Measurements from ENCODE around the gene OR4X2.
"Not testable (repeated sequence)": the region's sequence is repeated elsewhere in the genome, so short reads cannot be mapped to it uniquely, and the experiment has no call there.

Gene OR4X2
- long read RNA-seq, donor 1, result 0 reads
- long read RNA-seq, donor 2, result 0 reads
- long read RNA-seq, donor 3, result 0 reads
- long read RNA-seq, donor 4, result 0 reads
- long read RNA-seq, donor 5, result 0 reads
- long read RNA-seq, donor 6, result 0 reads
- long read RNA-seq, donor 7, result 0 reads
- long read RNA-seq, donor 8, result 0 reads

GRCh38 chr11:48244804-48245203, at the start of gene OR4X2:
OR4X2 (plus strand) TSS chr11:48245104; CDS start chr11:48245104, 0 bp downstream.
- DNase-seq, result no peak

- no peak for DNase-seq
Measured at GRCh38 chr11:48207881-48208280, 37.0 kb upstream of the OR4X2 start.

- DNase-seq, result no peak
Measured at GRCh38 chr11:48210052-48210451, 34.9 kb upstream of the OR4X2 start.

DNA sequence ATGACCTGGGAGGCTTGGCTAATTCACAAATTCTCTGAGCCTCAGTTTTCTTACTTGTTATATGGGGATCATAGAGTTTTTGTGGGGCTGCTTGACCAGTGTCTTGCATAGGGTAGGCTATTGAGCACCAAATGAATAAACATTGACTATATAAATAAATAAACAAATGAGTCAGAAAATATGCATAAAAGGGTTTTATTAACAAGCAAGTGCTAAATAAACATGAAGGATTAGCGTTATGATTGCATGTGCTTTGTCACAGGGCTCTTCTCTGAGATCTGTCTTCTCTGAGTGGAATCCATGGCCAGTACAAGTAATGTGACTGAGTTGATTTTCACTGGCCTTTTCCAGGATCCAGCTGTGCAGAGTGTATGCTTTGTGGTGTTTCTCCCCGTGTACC, 28.4 kb upstream of the OR4X2 start, which contains the start of gene OR4B1:
Gene OR4B1 (plus strand): TSS at position 301 of the 400 bp plus-strand sequence. CDS start 0 bp downstream, at position 301.
- no peak for DNase-seq

DNA sequence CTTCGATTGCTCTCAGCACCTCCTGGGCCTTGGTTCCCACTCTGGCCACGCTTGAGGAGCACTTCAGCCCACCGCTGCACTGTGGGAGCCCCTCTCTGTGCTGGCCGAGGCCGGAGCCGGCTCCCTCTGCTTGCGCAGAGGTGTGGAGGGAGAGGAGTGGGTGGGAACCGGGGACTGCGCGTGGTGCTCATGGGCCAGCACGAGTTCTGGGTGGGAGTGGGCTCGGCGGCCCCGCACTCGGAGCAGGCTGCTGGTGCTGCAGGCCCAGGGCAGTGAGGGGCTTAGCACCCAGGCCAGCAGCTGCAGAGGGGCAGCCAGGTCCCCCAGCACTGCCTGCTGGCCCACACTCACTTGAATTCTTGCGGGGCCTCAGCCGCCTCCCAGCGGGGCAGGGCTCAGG, 16.1 kb upstream of the OR4X2 start:
- no peak for DNase-seq

DNA sequence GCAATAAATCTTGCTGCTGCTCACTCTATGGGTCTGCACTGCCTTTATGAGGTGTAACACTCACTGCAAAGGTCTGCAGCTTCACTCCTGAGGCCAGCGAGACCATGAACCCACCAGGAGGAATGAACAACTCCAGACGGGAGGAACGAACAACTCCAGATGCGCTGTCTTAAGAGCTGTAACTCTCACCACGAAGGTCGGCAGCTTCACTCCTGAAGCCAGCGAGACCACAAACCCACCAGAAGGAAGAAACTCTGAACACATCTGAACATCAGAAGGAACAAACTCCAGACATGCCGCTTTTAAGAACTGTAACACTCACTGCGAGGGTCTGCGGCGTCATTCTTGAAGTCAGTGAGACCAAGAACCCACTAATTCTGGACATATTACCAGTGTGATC, 14.8 kb upstream of the OR4X2 start:
- not testable (repeated sequence) for DNase-seq

DNA sequence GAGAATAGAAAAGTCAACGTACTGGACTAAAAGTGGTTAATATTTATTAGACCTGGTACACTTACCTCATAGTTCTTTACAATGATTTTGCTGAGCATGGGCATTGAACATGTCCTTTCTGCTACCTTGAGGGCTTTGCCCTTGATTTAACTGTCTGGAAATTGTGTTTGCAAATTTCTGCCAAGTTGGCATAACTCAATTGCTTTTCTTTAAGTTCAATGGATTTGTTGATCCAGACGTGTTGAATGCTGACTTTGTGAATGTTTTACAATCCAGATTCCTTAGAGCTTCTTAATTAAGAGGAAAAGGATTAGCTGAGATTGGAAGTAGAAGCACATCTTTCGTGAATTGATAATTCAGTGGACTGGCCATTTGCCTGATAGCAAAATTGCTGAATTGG, 7.2 kb upstream of the OR4X2 start:
- no peak for DNase-seq

DNA sequence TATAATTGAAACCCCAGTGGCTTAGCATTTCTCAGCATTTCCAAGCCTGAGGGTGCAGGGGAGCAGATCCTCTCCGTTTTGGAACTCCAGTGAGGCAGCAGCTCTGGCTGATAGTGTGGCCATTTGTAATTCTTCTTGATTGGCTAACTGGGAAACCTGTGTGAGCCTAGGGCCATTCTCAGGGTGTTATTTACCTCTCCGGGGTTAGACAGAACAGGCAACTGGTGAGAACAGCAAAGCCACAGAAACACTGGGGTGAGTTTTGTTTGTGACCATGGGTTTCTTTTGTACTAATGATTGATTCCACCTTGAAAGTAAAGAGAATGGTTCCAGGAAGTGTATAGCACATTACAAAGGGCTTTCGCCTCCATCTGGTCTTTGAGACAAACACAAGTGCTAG, 2.4 kb upstream of the OR4X2 start:
- no peak for DNase-seq

- no peak for DNase-seq
Measured at GRCh38 chr11:48248902-48249301, 4.0 kb downstream of the OR4X2 start.

DNA sequence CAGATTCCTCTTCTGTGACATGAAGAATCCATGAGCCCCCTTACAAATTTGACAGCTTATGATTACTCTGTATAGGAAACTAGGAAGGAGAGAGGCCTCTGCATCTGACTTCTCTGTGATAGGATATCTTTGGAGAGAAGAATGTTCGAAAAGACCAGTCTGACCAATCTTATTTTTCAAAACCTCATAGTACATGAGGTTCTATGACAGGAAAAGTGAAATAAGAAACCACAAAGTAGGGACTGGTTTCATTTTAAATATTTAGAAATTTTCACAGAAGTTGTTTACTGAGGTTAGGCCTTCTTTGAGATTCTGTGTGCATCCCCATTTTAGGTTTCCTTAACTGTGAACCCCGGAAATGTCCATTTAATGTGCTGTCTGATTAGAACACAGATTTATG, 16.7 kb downstream of the OR4X2 start:
- no peak for DNase-seq

- DNase-seq, result no peak
Measured at GRCh38 chr11:48263423-48263911, 18.6 kb downstream of the OR4X2 start, which contains the start of gene OR4X1. OR4X1 (plus strand) TSS chr11:48263861; CDS start chr11:48263861, 0 bp downstream.

GRCh38 chr11:48270621-48271020, 25.7 kb downstream of the OR4X2 start:
- DNase-seq, result no peak

- no peak for DNase-seq
Measured at GRCh38 chr11:48272606-48273005, 27.7 kb downstream of the OR4X2 start.

Measured in right kidney (tissue), 9 donors.